ENCODE data around the gene GTF2F2. TPM values are rescaled to one million over a fixed set of nuclear protein-coding genes. Genes with fewer than 3 reads are reported as not detected.
A peak's percentile ranks its signal among the peaks of the same experiment; 100 is the strongest.

Gene GTF2F2
- total RNA-seq, 3 donors from 2014 or later (not counting 1 experiment from before 2014, with no cell fraction given) = 13.6 to 16.4 (median 15.7) TPM

- no peak overlapping the region for H3K27ac ChIP-seq (ENCODE audit: low read length)
- no peaks in the 10 kb centered on the region for H3K36me3 ChIP-seq (ENCODE audit: control insufficient read depth, insufficient read depth, low read length)
- H3K9me3 ChIP-seq (ENCODE audit: control insufficient read depth, insufficient read depth, low read length) = no peaks in the 10 kb centered on the region
- DNase-seq = no peak
- H3K27me3 Mint-ChIP-seq (ENCODE audit: low read depth in 2 of 2) = peaks cover 17 to 19% of the 10 kb centered on the region in 2 donors
- no peak overlapping the region for H3K27ac Mint-ChIP-seq
- TF ChIP-seq CTCF (IDR thresholded peaks at IDR 0.05) = no peak
- peaks cover 0 to 6% of the 10 kb centered on the region in 2 donors for H3K4me1 Mint-ChIP-seq
- WGBS (ENCODE audit: insufficient coverage) = no CpG with 5 or more reads among the region's 1 CpG
- no peak for ATAC-seq
- H3K9me3 Mint-ChIP-seq = no peaks in the 10 kb centered on the region
- no peaks in the 10 kb centered on the region for H3K4me1 ChIP-seq (ENCODE audit: control insufficient read depth, insufficient read depth, low read length)
- intact Hi-C loops (cut with micrococcal nuclease) = no loop called here
- H3K4me3 ChIP-seq (ENCODE audit: low read length) = no peak overlapping the region
- H3K27me3 ChIP-seq (ENCODE audit: control insufficient read depth, insufficient read depth, low read length) = no peaks in the 10 kb centered on the region
- no peaks in the 10 kb centered on the region for H3K36me3 Mint-ChIP-seq
- H3K4me3 Mint-ChIP-seq = no peak overlapping the region
These were observed 12.8 kb upstream of the GTF2F2 start for GRCh38 chr13:45107539-45107938.

- Mint-ChIP-seq H3K27ac (no peak overlapping the region), H3K4me3 (no peak overlapping the region), H3K36me3 (no peaks in the 10 kb centered on the region), H3K4me1 (peaks cover 0 to 6% of the 10 kb centered on the region in 2 donors), H3K9me3 (no peaks in the 10 kb centered on the region), H3K27me3 (ENCODE audit: low read depth in 2 of 2) (peaks cover 17 to 19% of the 10 kb centered on the region in 2 donors)
- no peak for TF ChIP-seq CTCF (IDR thresholded peaks at IDR 0.05)
- Histone ChIP-seq H3K36me3 (ENCODE audit: control insufficient read depth, insufficient read depth, low read length) (no peaks in the 10 kb centered on the region), H3K27ac (ENCODE audit: low read length) (no peak overlapping the region), H3K27me3 (ENCODE audit: control insufficient read depth, insufficient read depth, low read length) (no peaks in the 10 kb centered on the region), H3K4me1 (ENCODE audit: control insufficient read depth, insufficient read depth, low read length) (no peaks in the 10 kb centered on the region), H3K9me3 (ENCODE audit: control insufficient read depth, insufficient read depth, low read length) (no peaks in the 10 kb centered on the region), H3K4me3 (ENCODE audit: low read length) (no peak overlapping the region)
- peak in 1 of 2 donors; percentile 9 for DNase-seq
- intact Hi-C loops (cut with micrococcal nuclease) = no loop called here
- peak; percentile 34 to 53 (median 46) for ATAC-seq
- 62% methylated on average over 11 of the region's 11 CpGs for WGBS (ENCODE audit: insufficient coverage)
These were observed 11.6 kb upstream of the GTF2F2 start for GRCh38 chr13:45108716-45109101.

GRCh38 chr13:45109102-45109720 is 11.1 kb upstream of the GTF2F2 start:
- Mint-ChIP-seq H3K36me3 (no peaks in the 10 kb centered on the region), H3K4me3 (no peak overlapping the region), H3K9me3 (no peaks in the 10 kb centered on the region)

More at GRCh38 chr13:45109102-45109720, 11.1 kb upstream of the GTF2F2 start:
- ATAC-seq (peak; percentile 79 to 89 (median 87)), DNase-seq (no peak)
- H3K27ac ChIP-seq (ENCODE audit: low read length) = no peak overlapping the region
- no peaks in the 10 kb centered on the region for H3K4me1 ChIP-seq (ENCODE audit: control insufficient read depth, insufficient read depth, low read length)
- H3K4me1 Mint-ChIP-seq = peaks cover 0 to 6% of the 10 kb centered on the region in 2 donors
- H3K9me3 ChIP-seq (ENCODE audit: control insufficient read depth, insufficient read depth, low read length) = no peaks in the 10 kb centered on the region
- intact Hi-C loops (cut with micrococcal nuclease) = no loop called here
- H3K27ac Mint-ChIP-seq = peak overlapping the region in 1 of 2 donors; percentile 6
- H3K4me3 ChIP-seq (ENCODE audit: low read length) = no peak overlapping the region
- H3K36me3 ChIP-seq (ENCODE audit: control insufficient read depth, insufficient read depth, low read length) = no peaks in the 10 kb centered on the region
- 64% methylated on average over 2 of the region's 5 CpGs for WGBS (ENCODE audit: insufficient coverage)
- no peaks in the 10 kb centered on the region for H3K27me3 ChIP-seq (ENCODE audit: control insufficient read depth, insufficient read depth, low read length)
- TF ChIP-seq CTCF (IDR thresholded peaks at IDR 0.05) = no peak
- H3K27me3 Mint-ChIP-seq (ENCODE audit: low read depth in 2 of 2) = peaks cover 13 to 16% of the 10 kb centered on the region in 2 donors
